HepG2 (cell line): Measurements from ENCODE around the gene GGA1. TPM values are rescaled to one million over a fixed set of nuclear protein-coding genes. Genes with fewer than 3 reads are reported as not detected.

Experiments used
- ELF4 ChIP-seq: sonication (generic); formaldehyde crosslinking; IDR thresholded peaks from 2 replicates; pipeline ENCODE4 v1.5.0; 2020; ENCODE audit warnings: missing genetic modification reagents, mild to moderate bottlenecking, moderate library complexity, borderline replicate concordance
- POGZ ChIP-seq: sonication (generic); formaldehyde crosslinking; IDR thresholded peaks from 2 replicates; pipeline ENCODE4 v1.4.0; 2020; ENCODE audit warnings: mild to moderate bottlenecking, missing genetic modification reagents
- RCOR2 ChIP-seq: IDR thresholded peaks from 2 replicates; pipeline ENCODE4 v1.6.1; 2016; ENCODE audit warnings: missing biosample characterization, missing genetic modification reagents
- ZNF274 ChIP-seq: sonication (generic); formaldehyde crosslinking; IDR thresholded peaks from 2 replicates; pipeline ENCODE4 v1.5.1; 2020; ENCODE audit warnings: mild to moderate bottlenecking, missing genetic modification reagents
- ZNF788 ChIP-seq: sonication (generic); formaldehyde crosslinking; IDR thresholded peaks from 2 replicates; pipeline ENCODE4 v1.5.0; 2020; ENCODE audit warnings: mild to moderate bottlenecking, missing genetic modification reagents, borderline replicate concordance
- polyA plus RNA-seq, 8 experiments: library from polyadenylated mRNA; depleted of rRNA in 3 of 8; stranded (reverse) in 7 of 8; unstranded in 1 of 8; fragments of >200 nt; fragmentation: Illumina TruSeq in 4 of 8; extraction: Trizol in 4 of 8; gene quantifications; 2 replicates each; pipeline versions ENCODE4 v1.2.1 to v1.2.3, GENCODE V29; 2011 to 2016; ENCODE audit warnings: low read depth in 4 of 8, missing spikeins in 1 of 8, mixed read lengths in 1 of 8; ENCODE audit not compliant: insufficient read depth in 1 of 8
- total RNA-seq, 5 experiments: library from RNA; depleted of rRNA; stranded (reverse); fragments of >200 nt; fragmentation: Illumina TruSeq; extraction: Trizol; gene quantifications; 2 replicates each; pipeline ENCODE4 v1.2.3, GENCODE V29; 2016; ENCODE audit warnings: low read depth in 1 of 5
- TF ChIP-seq, protein P1 (sequence below): sonication (generic); formaldehyde crosslinking; IDR thresholded peaks from 2 replicates; pipeline ENCODE4 v1.4.0; 2020; ENCODE audit warnings: mild to moderate bottlenecking, missing genetic modification reagents
- TF ChIP-seq, protein P2 (sequence below): sonication (generic); formaldehyde crosslinking; IDR thresholded peaks from 2 replicates; pipeline ENCODE4 v1.8.0; 2022; ENCODE audit warnings: low read depth, missing genetic modification reagents

Gene GGA1
- total and polyA plus RNA-seq, 2 of the 13 experiments (the other 11 are each of a cell fraction or from before 2014, with no cell fraction given) = 29.1 to 87.2 TPM

DNA sequence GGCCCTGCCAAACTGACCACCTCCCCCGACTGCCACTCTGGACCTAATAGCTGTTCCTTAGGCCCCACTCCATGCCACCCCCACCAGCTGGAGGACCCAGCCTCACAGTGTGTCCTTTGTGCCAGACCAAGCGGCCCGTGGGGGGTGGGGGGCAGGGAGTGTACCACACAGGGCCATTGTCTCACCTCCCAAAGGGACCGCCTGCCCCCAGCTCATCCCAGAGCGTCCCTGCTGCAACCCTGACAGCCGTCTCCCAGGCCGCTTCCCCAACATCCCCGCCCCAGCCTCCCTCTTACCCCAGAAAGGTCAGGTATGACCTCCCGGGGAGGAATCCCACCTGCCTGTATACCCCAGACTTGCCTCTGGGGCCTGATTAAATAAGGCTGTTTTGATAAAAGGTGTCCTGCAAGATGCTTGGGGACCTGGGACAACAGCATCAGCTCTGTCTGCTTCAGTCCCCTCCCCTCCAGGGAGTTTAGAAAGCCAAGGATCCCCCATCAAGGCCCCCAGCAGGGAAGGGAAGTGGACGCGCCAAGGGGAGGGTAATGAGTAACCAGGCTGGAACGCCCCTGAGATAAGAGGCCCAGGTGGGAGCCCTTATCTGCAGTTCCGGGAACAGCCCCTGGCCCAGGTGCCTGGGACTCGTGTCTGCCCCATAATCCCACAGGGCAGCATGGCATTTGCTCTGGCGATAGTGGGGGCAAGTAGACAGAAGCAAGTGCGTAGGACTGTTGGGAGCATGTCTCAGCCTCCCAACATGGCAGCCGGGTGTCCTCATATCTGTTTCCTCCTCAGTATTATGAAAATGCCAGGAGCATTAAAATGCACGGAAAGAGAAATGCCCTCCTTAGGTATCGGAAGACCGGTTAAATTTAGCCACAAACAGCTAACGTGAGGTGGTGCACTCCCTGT lies 39.4 kb upstream of the GGA1 start (continued):
- TF ChIP-seq, protein P1, sequence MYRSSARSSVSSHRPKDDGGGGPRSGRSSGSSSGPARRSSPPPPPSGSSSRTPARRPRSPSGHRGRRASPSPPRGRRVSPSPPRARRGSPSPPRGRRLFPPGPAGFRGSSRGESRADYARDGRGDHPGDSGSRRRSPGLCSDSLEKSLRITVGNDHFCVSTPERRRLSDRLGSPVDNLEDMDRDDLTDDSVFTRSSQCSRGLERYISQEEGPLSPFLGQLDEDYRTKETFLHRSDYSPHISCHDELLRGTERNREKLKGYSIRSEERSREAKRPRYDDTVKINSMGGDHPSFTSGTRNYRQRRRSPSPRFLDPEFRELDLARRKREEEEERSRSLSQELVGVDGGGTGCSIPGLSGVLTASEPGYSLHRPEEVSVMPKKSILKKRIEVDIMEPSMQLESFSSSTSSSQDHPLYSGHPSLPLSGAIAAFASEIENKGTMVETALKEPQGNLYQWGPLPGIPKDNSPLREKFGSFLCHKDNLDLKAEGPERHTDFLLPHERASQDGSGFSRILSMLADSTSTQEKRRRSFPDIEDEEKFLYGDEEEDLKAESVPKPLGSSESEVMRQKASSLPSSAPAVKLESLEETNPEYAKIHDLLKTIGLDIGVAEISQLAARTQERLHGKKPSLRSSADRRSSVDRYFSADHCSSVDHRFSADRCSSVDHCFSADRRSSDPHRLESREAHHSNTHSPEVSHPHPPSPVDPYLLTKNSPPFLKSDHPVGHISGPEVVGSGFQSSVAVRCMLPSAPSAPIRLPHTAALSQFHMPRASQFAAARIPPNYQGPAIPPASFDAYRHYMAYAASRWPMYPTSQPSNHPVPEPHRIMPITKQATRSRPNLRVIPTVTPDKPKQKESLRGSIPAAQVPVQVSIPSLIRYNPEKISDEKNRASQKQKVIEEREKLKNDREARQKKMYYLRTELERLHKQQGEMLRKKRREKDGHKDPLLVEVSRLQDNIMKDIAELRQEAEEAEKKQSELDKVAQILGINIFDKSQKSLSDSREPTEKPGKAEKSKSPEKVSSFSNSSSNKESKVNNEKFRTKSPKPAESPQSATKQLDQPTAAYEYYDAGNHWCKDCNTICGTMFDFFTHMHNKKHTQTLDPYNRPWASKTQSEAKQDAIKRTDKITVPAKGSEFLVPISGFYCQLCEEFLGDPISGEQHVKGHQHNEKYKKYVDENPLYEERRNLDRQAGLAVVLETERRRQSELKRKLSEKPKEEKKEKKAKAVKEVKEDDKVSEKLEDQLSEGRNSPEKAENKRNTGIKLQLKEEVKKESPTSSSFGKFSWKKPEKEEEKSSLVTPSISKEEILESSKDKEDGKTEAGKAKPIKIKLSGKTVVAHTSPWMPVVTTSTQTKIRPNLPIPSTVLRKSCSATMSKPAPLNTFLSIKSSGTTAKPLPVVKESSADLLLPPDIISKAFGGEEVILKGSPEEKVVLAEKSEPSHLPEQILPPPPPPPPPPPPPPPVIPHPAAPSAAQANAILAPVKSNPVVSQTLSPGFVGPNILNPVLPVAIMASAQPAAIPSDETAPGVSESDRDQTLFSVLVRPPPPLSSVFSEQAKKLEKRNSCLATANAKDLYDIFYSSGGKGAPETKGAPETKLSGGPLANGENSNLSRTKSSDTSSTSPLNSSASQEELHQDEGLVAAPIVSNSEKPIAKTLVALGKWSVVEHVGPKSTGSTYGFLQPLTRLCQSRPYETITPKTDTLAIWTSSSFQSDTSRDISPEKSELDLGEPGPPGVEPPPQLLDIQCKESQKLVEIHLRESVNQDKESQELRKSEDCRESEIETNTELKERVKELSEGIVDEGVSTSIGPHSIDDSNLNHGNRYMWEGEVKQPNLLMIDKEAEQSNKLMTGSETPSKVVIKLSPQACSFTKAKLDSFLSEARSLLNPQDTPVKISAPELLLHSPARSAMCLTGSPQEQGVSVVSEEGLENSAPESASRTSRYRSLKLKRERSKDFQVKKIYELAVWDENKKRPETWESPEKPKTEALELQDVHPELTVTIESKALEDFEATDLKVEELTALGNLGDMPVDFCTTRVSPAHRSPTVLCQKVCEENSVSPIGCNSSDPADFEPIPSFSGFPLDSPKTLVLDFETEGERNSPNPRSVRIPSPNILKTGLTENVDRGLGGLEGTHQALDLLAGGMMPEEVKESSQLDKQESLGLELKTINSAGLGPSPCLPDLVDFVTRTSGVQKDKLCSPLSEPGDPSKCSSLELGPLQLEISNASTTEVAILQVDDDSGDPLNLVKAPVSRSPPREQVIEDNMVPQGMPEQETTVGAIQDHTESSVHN (CRISPR knock-in tag) = peak; percentile 90; the same call in 1 of the 2 replicates
- TF ChIP-seq, protein P2, sequence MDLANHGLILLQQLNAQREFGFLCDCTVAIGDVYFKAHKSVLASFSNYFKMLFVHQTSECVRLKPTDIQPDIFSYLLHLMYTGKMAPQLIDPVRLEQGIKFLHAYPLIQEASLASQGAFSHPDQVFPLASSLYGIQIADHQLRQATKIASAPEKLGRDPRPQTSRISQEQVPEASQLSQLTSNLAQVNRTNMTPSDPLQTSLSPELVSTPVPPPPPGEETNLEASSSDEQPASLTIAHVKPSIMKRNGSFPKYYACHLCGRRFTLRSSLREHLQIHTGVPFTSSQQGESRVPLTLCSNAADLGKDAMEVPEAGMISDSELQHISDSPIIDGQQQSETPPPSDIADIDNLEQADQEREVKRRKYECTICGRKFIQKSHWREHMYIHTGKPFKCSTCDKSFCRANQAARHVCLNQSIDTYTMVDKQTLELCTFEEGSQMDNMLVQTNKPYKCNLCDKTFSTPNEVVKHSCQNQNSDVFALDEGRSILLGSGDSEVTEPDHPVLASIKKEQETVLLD (CRISPR knock-in tag) = no peak
- TF ChIP-seq ZNF788 = 0 out of 2 replicates have a peak, but pooled peaks have one; percentile 73
- peak; percentile 58; the same call in 1 of the 2 replicates for TF ChIP-seq ZNF274 (CRISPR knock-in tag)
- TF ChIP-seq ELF4 (CRISPR knock-in tag) = peak; percentile 86; the same call in 1 of the 2 replicates
- TF ChIP-seq RCOR2 (CRISPR knock-in tag) = 0 out of 2 replicates have a peak, but pooled peaks have one; percentile 38
- peak; percentile 57; the same call in 1 of the 2 replicates for TF ChIP-seq POGZ
